ENCODE results near the gene SCN4A. TPM values are rescaled to one million over a fixed set of nuclear protein-coding genes. Genes with fewer than 3 reads are reported as not detected.

The SCN4A gene
- total RNA-seq, 1 experiment from 2014 or later = 1.4 TPM

DNA sequence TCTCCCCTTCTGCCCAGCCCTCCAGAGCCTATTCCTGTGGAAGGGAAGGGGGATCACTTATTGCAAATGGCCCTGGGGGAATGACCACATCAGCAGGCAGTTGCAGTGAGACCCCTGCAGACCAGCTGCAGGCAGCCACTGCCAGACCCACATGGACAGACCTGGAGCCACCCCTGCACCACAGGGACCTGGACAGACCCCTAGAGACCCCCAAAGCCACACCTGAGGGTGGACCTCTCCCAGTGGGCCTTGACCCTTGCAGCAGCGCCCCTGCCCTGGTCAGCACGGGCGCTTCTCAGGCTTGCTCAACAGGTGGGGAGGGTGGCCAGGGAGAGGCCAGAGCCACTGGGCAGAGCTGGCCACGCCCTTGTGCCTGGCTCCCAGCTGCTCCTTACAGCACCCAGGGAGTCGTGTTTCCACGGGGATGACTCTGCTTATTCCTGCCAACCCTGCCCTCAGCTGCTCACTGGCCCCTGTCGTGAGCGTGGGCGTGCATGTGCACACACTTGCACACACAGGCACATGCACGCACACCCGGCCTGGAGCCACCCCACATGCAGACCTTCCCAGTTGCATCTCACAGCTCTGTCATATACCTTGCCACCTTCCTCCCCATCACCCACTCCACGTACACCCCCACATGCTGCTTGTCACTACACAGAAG, 1.3 kb upstream of the SCN4A start:
- POLR2A ChIA-PET (ENCODE audit: unreplicated experiment) = interaction anchor here (0.6 kb wide), 1 partner anchor 436 kb away, joined by 3 read pairs; no protein-coding TSS in a partner anchor
- Histone ChIP-seq H3K27ac (peak overlapping the region; percentile 67), H2AFZ (peak overlapping the region; percentile 58; the same call in 1 of the 2 replicates), H3K79me2 (ENCODE audit: low read depth) (no peaks in the 10 kb centered on the region), H3K4me1 (replicated peaks; ENCODE audit: insufficient read depth) (peaks cover 25% of the 10 kb centered on the region), H3K9me3 (ENCODE audit: insufficient read depth, low read depth) (no peaks in the 10 kb centered on the region), H3K27me3 (ENCODE audit: insufficient read depth, low read depth) (no peaks in the 10 kb centered on the region), H3K4me3 (peak overlapping the region; percentile 43; the same call in 1 of the 2 replicates), H3K4me2 (peak overlapping the region; percentile 82), H3K36me3 (ENCODE audit: low read depth) (no peaks in the 10 kb centered on the region), H3F3A (ENCODE audit: insufficient read depth, low read depth) (peaks cover 22% of the 10 kb centered on the region), H3K9me2 (ENCODE audit: insufficient read depth) (no peaks in the 10 kb centered on the region), H4K20me1 (ENCODE audit: insufficient read depth) (no peaks in the 10 kb centered on the region)
- CTCF ChIA-PET = interaction anchor here (0.6 to 1.0 kb wide), 4 partner anchors 11 to 56 kb away, joined by 3 to 4 read pairs (median 3); no protein-coding TSS in a partner anchor
- BruUV-seq (replicated peaks) = no TSS peak
- intact Hi-C loops (cut with micrococcal nuclease; ENCODE audit: unreplicated experiment) = no loop called here
- DNase-seq = peak; percentile 58 to 70
- no peak for TF ChIP-seq EZH2 (IDR thresholded peaks at IDR 0.05; ENCODE audit: low read depth)
- TF ChIP-seq, protein P1, sequence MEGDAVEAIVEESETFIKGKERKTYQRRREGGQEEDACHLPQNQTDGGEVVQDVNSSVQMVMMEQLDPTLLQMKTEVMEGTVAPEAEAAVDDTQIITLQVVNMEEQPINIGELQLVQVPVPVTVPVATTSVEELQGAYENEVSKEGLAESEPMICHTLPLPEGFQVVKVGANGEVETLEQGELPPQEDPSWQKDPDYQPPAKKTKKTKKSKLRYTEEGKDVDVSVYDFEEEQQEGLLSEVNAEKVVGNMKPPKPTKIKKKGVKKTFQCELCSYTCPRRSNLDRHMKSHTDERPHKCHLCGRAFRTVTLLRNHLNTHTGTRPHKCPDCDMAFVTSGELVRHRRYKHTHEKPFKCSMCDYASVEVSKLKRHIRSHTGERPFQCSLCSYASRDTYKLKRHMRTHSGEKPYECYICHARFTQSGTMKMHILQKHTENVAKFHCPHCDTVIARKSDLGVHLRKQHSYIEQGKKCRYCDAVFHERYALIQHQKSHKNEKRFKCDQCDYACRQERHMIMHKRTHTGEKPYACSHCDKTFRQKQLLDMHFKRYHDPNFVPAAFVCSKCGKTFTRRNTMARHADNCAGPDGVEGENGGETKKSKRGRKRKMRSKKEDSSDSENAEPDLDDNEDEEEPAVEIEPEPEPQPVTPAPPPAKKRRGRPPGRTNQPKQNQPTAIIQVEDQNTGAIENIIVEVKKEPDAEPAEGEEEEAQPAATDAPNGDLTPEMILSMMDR (conservative IDR thresholded peaks at IDR 0.05) = no peak

DNA sequence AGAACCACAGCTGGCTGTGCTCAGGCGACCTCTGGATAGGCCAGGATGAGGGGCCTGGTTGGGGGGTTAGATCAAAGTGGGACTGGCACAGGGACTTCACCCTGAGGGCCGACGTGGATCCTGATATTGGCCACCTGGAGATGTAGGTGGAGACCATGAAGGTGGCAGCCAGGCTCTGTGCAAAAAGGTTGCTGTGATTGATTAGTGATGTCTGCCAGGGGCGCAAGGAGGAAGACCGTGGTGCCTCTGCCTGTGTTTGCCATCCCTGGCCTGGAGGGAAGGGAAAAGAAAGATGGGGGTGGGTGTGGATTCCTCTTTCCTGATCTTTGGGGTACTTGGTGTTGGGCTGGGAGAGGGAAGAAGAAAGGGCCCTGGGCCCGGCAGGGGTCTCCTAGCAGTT, 529 bp upstream of the SCN4A start:
- Histone ChIP-seq H3K27ac (no peak overlapping the region), H2AFZ (no peak overlapping the region), H3F3A (ENCODE audit: insufficient read depth, low read depth) (peaks cover 22% of the 10 kb centered on the region), H3K4me2 (peak overlapping the region; percentile 82; the same call in 1 of the 2 replicates), H4K20me1 (ENCODE audit: insufficient read depth) (no peaks in the 10 kb centered on the region), H3K9me3 (ENCODE audit: insufficient read depth, low read depth) (no peaks in the 10 kb centered on the region), H3K36me3 (ENCODE audit: low read depth) (no peaks in the 10 kb centered on the region), H3K4me3 (no peak overlapping the region), H3K79me2 (ENCODE audit: low read depth) (no peaks in the 10 kb centered on the region), H3K27me3 (ENCODE audit: insufficient read depth, low read depth) (no peaks in the 10 kb centered on the region), H3K9me2 (ENCODE audit: insufficient read depth) (no peaks in the 10 kb centered on the region), H3K4me1 (replicated peaks; ENCODE audit: insufficient read depth) (peaks cover 25% of the 10 kb centered on the region)
- ChIA-PET POLR2A (ENCODE audit: unreplicated experiment) (no interaction called here), CTCF (interaction anchor here (0.6 kb wide), 1 partner anchor 14 kb away, joined by 3 read pairs; no protein-coding TSS in a partner anchor)
- DNase-seq = no peak
- BruUV-seq (replicated peaks) = no TSS peak
- TF ChIP-seq, protein P1 (conservative IDR thresholded peaks at IDR 0.05) = no peak
- no peak for TF ChIP-seq EZH2 (IDR thresholded peaks at IDR 0.05; ENCODE audit: low read depth)
- intact Hi-C loops (cut with micrococcal nuclease; ENCODE audit: unreplicated experiment) = no loop called here

DNA sequence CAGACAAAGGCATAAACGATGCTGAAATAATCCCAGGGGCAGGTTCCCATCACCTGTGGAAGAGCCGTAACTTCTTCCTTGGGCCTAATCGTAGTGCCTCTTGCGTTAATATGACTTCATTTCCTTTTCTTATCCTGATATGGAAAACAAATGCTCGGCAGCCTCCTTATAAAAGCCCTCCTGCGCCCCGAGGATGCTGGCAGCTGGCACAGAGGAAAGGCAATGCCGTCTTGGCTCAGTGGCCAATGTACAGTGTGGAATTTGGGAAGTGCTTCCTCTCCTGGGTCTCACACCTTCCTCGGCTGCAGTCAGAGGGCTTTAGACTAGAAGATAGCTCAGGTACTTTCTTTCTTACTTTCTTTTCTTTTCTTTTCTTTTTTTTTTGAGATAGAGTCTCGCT, 3.4 kb downstream of the SCN4A start:
- intact Hi-C loops (cut with micrococcal nuclease; ENCODE audit: unreplicated experiment) = no loop called here
- no peaks in the 10 kb centered on the region for H3K9me2 ChIP-seq (ENCODE audit: insufficient read depth)
- H3K79me2 ChIP-seq (ENCODE audit: low read depth) = no peaks in the 10 kb centered on the region
- H3F3A ChIP-seq (ENCODE audit: insufficient read depth, low read depth) = peaks cover 9% of the 10 kb centered on the region; the same call in 1 of the 2 replicates
- no peak for TF ChIP-seq EZH2 (IDR thresholded peaks at IDR 0.05; ENCODE audit: low read depth)
- TF ChIP-seq, protein P1 (conservative IDR thresholded peaks at IDR 0.05) = no peak
- H3K4me3 ChIP-seq = no peak overlapping the region
- no peak overlapping the region for H2AFZ ChIP-seq
- no peaks in the 10 kb centered on the region for H3K36me3 ChIP-seq (ENCODE audit: low read depth)
- H3K4me2 ChIP-seq = no peak overlapping the region
- H4K20me1 ChIP-seq (ENCODE audit: insufficient read depth) = no peaks in the 10 kb centered on the region
- CTCF ChIA-PET = no interaction called here
- no peak for DNase-seq
- no TSS peak for BruUV-seq (replicated peaks)
- H3K27me3 ChIP-seq (ENCODE audit: insufficient read depth, low read depth) = no peaks in the 10 kb centered on the region
- H3K27ac ChIP-seq = no peak overlapping the region
- H3K4me1 ChIP-seq (replicated peaks; ENCODE audit: insufficient read depth) = peaks cover 12% of the 10 kb centered on the region
- POLR2A ChIA-PET (ENCODE audit: unreplicated experiment) = interaction anchor here (0.6 kb wide), 1 partner anchor 176 kb away, joined by 5 read pairs; no protein-coding TSS in a partner anchor
- H3K9me3 ChIP-seq (ENCODE audit: insufficient read depth, low read depth) = no peaks in the 10 kb centered on the region

All from PC-9 (cell line).